Testis (tissue), 2 donors: ENCODE data around the gene RCAN2.

Experiments
- POLR2A ChIP-seq: fragments of 450-650 bp; IDR thresholded peaks from one replicate; pipeline ENCODE4 v1.6.1; 2017; ENCODE audit warnings: antibody characterized with exemption, mild to moderate bottlenecking, moderate library complexity
- TF ChIP-seq, protein P1 (sequence below), 3 experiments: fragments of 450-650 bp in 2 of 3; fragments of 200-600 bp in 1 of 3; sonication (generic) in 1 of 3; IDR thresholded peaks; one replicate each; pipeline ENCODE4 v1.5.1; 2016 to 2019; ENCODE audit warnings: antibody characterized with exemption in 3 of 3, mild to moderate bottlenecking in 2 of 3, moderate library complexity in 1 of 3

DNA sequence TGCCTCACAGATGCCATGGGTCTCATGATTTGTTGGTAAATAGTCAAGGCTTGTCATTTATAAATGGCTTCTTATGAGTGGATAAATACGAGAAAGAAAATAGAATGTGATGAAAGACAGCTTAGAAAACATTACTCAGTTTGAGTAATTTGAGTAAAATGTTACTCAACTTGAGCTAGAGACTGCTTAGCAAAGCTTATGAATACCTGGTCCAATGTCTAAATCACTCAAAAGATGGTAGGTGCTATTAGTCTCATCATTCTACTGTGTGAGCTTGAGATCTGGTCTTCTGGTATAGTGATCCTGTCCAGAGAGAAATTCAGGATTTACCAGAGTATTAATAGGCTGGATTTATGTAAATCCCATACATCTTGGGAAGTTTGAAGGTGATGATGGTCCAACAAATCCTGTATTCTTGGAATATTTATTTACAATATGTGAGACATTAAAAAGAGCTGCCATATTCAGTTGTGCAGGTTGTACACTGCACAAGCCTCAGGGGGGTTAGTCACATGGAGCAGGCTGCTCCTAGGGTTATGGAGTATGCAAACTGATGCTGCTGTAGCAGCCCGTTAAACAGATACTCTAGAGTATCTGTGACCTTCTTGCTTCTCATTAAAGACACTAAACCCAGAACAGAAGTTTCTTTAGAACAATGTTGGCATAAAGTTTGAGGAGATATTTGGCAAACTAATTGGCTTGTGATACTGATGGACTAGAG lies 112.9 kb downstream of the RCAN2 start:
- TF ChIP-seq, protein P1, sequence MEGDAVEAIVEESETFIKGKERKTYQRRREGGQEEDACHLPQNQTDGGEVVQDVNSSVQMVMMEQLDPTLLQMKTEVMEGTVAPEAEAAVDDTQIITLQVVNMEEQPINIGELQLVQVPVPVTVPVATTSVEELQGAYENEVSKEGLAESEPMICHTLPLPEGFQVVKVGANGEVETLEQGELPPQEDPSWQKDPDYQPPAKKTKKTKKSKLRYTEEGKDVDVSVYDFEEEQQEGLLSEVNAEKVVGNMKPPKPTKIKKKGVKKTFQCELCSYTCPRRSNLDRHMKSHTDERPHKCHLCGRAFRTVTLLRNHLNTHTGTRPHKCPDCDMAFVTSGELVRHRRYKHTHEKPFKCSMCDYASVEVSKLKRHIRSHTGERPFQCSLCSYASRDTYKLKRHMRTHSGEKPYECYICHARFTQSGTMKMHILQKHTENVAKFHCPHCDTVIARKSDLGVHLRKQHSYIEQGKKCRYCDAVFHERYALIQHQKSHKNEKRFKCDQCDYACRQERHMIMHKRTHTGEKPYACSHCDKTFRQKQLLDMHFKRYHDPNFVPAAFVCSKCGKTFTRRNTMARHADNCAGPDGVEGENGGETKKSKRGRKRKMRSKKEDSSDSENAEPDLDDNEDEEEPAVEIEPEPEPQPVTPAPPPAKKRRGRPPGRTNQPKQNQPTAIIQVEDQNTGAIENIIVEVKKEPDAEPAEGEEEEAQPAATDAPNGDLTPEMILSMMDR (IDR thresholded peaks at IDR 0.05), result no peak
- no peak for TF ChIP-seq POLR2A
